Type B pancreatic cell (in vitro differentiated cells): ENCODE data around the gene PPARGC1A. TPM values are rescaled to one million over a fixed set of nuclear protein-coding genes. Genes with fewer than 3 reads are reported as not detected.

Experiments used
- DNase-seq: peaks from one replicate; pipeline ENCODE4 v3.0.0; 2021; ENCODE audit warnings: mixed read lengths; ENCODE audit not compliant: unreplicated experiment; ENCODE audit errors: extremely low spot score
- H3K27ac Mint-ChIP-seq: 2 replicates; pipeline ENCODE4 v1.8.0; 2021; ENCODE audit warnings: mild to moderate bottlenecking, mixed read lengths
- H3K27me3 Mint-ChIP-seq: 2 replicates; pipeline ENCODE4 v1.8.0; 2021; ENCODE audit warnings: mixed read lengths
- H3K36me3 Mint-ChIP-seq: 2 replicates; pipeline ENCODE4 v1.8.0; 2021; ENCODE audit warnings: mixed read lengths
- H3K4me1 Mint-ChIP-seq: one replicate; pipeline ENCODE4 v1.8.0; 2021; ENCODE audit warnings: mixed read lengths; ENCODE audit not compliant: unreplicated experiment
- H3K4me3 Mint-ChIP-seq: 2 replicates; pipeline ENCODE4 v1.8.0; 2021; ENCODE audit warnings: mild to moderate bottlenecking, mixed read lengths
- H3K9me3 Mint-ChIP-seq: 2 replicates; pipeline ENCODE4 v1.8.0; 2021; ENCODE audit warnings: mixed read lengths
- total RNA-seq: library from RNA; stranded (reverse); gene quantifications from 2 replicates; pipeline ENCODE4 v1.2.1, GENCODE V29; 2021; ENCODE audit warnings: low replicate concordance
- TF ChIP-seq, protein P1 (sequence below): fragments of 200-600 bp; sonication (generic); conservative IDR thresholded peaks from 2 replicates; pipeline ENCODE4 v1.5.0; 2021; ENCODE audit warnings: antibody characterized with exemption, mild to moderate bottlenecking

The PPARGC1A gene
- total RNA-seq, 1 donor from 2014 or later: 39.4 TPM

- peaks cover 4% of the 10 kb centered on the region for H3K36me3 Mint-ChIP-seq
- H3K4me3 Mint-ChIP-seq: no peak overlapping the region
- no peaks in the 10 kb centered on the region for H3K9me3 Mint-ChIP-seq
- TF ChIP-seq, protein P1, sequence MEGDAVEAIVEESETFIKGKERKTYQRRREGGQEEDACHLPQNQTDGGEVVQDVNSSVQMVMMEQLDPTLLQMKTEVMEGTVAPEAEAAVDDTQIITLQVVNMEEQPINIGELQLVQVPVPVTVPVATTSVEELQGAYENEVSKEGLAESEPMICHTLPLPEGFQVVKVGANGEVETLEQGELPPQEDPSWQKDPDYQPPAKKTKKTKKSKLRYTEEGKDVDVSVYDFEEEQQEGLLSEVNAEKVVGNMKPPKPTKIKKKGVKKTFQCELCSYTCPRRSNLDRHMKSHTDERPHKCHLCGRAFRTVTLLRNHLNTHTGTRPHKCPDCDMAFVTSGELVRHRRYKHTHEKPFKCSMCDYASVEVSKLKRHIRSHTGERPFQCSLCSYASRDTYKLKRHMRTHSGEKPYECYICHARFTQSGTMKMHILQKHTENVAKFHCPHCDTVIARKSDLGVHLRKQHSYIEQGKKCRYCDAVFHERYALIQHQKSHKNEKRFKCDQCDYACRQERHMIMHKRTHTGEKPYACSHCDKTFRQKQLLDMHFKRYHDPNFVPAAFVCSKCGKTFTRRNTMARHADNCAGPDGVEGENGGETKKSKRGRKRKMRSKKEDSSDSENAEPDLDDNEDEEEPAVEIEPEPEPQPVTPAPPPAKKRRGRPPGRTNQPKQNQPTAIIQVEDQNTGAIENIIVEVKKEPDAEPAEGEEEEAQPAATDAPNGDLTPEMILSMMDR: no peak
- DNase-seq: no peak
- H3K27me3 Mint-ChIP-seq: no peaks in the 10 kb centered on the region
- H3K27ac Mint-ChIP-seq: no peak overlapping the region
- H3K4me1 Mint-ChIP-seq: no peaks in the 10 kb centered on the region
Measured at GRCh38 chr4:23828020-23828715, 61.7 kb downstream of the PPARGC1A start.

DNA sequence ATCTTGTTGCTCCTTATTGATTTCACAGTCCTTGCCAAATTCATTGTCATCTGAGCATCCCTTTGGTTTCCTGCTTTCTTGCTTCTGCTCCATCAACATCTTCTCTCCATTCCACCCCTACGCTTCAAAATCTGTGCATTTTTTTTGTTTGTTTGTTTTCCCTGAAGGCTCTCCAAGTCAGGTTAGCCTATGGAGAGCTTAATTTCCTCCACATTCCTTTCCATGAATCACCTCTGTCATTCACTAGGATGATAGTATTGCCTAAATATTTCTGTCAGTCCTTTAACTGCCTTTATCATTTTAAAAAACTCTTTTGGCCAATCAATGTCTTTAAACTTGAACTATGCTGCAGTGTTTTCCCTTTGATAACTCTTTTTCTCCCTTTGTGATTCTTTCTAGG is 67.7 kb downstream of the PPARGC1A start:
- TF ChIP-seq, protein P1: no peak
- no peak overlapping the region for H3K27ac Mint-ChIP-seq
- H3K4me3 Mint-ChIP-seq: no peak overlapping the region
- H3K36me3 Mint-ChIP-seq: peaks cover 4% of the 10 kb centered on the region
- no peaks in the 10 kb centered on the region for H3K27me3 Mint-ChIP-seq
- H3K4me1 Mint-ChIP-seq: peaks cover 8% of the 10 kb centered on the region
- no peaks in the 10 kb centered on the region for H3K9me3 Mint-ChIP-seq
- DNase-seq: no peak

DNA sequence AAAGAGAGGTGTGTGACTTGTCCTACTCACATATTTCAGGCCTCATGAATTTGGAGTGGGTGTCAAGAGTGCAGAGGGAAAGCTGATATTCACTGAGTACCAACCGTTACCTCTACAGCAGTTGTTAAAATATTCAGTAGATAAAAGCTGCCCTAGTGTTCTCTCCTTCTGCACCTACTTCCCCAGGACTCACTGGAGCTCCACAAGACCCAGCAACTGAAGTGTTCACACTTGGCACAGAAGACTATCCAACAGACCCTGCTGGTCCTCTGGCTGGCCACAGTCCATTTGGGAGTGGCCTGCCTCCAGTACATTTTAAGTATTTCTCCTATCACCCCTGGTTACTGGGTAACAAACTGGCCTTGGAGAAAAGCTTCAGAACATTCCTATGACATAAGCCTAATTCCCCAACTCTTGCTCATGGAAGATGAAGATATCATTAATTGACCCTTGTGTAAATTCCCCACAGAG is 70.8 kb downstream of the PPARGC1A start:
- Mint-ChIP-seq H3K4me3 (no peak overlapping the region), H3K27ac (no peak overlapping the region), H3K27me3 (peaks cover 3% of the 10 kb centered on the region), H3K36me3 (peaks cover under 1% of the 10 kb centered on the region), H3K9me3 (no peaks in the 10 kb centered on the region), H3K4me1 (peaks cover 14% of the 10 kb centered on the region)
- TF ChIP-seq, protein P1: no peak
- DNase-seq: no peak

- Mint-ChIP-seq H3K4me3 (peak overlapping the region; percentile 2), H3K27ac (no peak overlapping the region), H3K4me1 (peaks cover 14% of the 10 kb centered on the region), H3K9me3 (no peaks in the 10 kb centered on the region), H3K27me3 (peaks cover 3% of the 10 kb centered on the region), H3K36me3 (peaks cover 7% of the 10 kb centered on the region)
- no peak for DNase-seq
- TF ChIP-seq, protein P1: no peak
Measured at GRCh38 chr4:23818097-23818885, 71.6 kb downstream of the PPARGC1A start.

DNA sequence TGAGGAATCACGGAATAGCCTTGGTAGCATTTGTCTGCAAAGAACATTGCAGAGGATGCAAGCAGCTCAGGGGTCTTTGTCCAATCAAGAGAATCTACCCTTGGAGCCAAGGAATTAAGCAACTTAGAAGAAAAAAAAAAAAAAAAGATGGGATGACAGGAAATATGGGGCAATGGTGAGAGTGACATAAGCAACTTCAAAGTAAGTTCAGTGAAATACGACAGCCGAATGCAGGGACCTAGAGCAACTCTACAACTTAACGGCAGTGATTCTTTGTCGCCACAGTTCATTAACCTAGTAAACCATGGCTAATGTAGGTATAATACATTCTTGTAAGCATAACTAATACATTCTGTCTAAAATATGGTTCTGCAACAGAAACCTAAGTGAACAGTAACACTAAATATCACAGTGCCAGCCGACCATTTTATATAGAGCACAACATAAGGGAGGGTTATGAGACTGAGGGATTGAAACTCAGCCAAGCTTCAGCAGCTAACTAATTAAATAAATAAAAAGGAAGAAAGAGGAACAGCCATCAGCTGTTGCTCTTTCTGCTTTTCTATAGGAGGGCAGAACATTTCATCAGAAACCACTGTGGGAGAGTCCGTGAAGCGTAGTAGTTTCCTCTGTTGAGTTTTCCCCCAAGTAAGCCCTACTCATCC is 74.7 kb downstream of the PPARGC1A start:
- TF ChIP-seq, protein P1: no peak
- H3K27ac Mint-ChIP-seq: no peak overlapping the region
- DNase-seq: no peak

More for the DNA sequence above, 74.7 kb downstream of the PPARGC1A start:
- H3K36me3 Mint-ChIP-seq: peaks cover 21% of the 10 kb centered on the region
- H3K9me3 Mint-ChIP-seq: no peaks in the 10 kb centered on the region
- H3K27me3 Mint-ChIP-seq: peaks cover 3% of the 10 kb centered on the region
- peak overlapping the region; percentile 42 for H3K4me3 Mint-ChIP-seq
- H3K4me1 Mint-ChIP-seq: peaks cover 14% of the 10 kb centered on the region
